Prostate gland (tissue), 2 donors: ENCODE results near the gene CLMP.

ENCODE experiments used
- CTCF ChIP-seq, 4 experiments: fragments of 200-600 bp in 2 of 4; fragments of 450-650 bp in 2 of 4; sonication (generic) in 2 of 4; IDR thresholded peaks; 1 replicate in 3 of 4; 2 replicates in 1 of 4; pipeline ENCODE4 v1.5.1; 2016 to 2019; ENCODE audit warnings: antibody characterized with exemption in 4 of 4, mild to moderate bottlenecking in 2 of 4, moderate library complexity in 2 of 4
- POLR2AphosphoS5 ChIP-seq: sonication (generic); formaldehyde crosslinking; IDR thresholded peaks from one replicate; pipeline ENCODE4 v1.6.1; 2017; ENCODE audit warnings: antibody characterized with exemption

- TF ChIP-seq CTCF (IDR thresholded peaks at IDR 0.05) (no peak), POLR2AphosphoS5 (no peak)
Measured at GRCh38 chr11:123193742-123194141, 1.3 kb downstream of the CLMP start.
